ENCODE results near the gene PTCD3. TPM values are rescaled to one million over a fixed set of nuclear protein-coding genes. Genes with fewer than 3 reads are reported as not detected.

PTCD3 gene
- total RNA-seq, 1 experiment from 2014 or later, result 180 TPM

GRCh38 chr2:86172610-86173009 is 66.6 kb downstream of the PTCD3 start:
- H3K4me1 ChIP-seq (ENCODE audit: insufficient read depth, low read length), result no peaks in the 10 kb centered on the region
- H3K4me2 ChIP-seq (ENCODE audit: insufficient read depth, insufficient read length, low read length), result no peak overlapping the region
- H3K14ac ChIP-seq (ENCODE audit: insufficient read depth, low read length), result no peak overlapping the region
- H3K9me3 Mint-ChIP-seq, result no peaks in the 10 kb centered on the region
- TF ChIP-seq CTCF (conservative IDR thresholded peaks at IDR 0.05), result no peak
- no peaks in the 10 kb centered on the region for H4K20me1 ChIP-seq (ENCODE audit: control insufficient read depth, insufficient read depth, insufficient read length)
- H3K79me1 ChIP-seq (ENCODE audit: insufficient read depth, low read depth, low read length, poor library complexity, severe bottlenecking), result no peaks in the 10 kb centered on the region
- H2AK5ac ChIP-seq (ENCODE audit: insufficient read length, low read length), result no peak overlapping the region
- H3K27me3 Mint-ChIP-seq (ENCODE audit: low read depth), result no peaks in the 10 kb centered on the region
- H3K56ac ChIP-seq (ENCODE audit: insufficient read length, low read depth, low read length), result no peak overlapping the region
- peaks cover 18 to 64% (median 49%) of the 10 kb centered on the region in 3 experiments; a peak in 6 of 7 replicates for H3K36me3 Mint-ChIP-seq (ENCODE audit: insufficient read depth in 1 of 3, low read depth in 3 of 3)
- no peaks in the 10 kb centered on the region for H3K27me3 ChIP-seq (ENCODE audit: insufficient read depth, low read length)
- H3K79me2 ChIP-seq (ENCODE audit: insufficient read depth, low read length), result no peaks in the 10 kb centered on the region
- no peaks in the 10 kb centered on the region for H3K4me1 Mint-ChIP-seq
- H4K8ac ChIP-seq (replicated peaks; ENCODE audit: insufficient read length, low read depth, low read length), result no peak overlapping the region
- no peak for DNase-seq
- H2BK5ac ChIP-seq (ENCODE audit: insufficient read length, low read length), result no peak overlapping the region
- no peak overlapping the region for H4K91ac ChIP-seq (ENCODE audit: insufficient read length, low read depth, low read length)
- no peak overlapping the region for H3K4ac ChIP-seq (ENCODE audit: low read depth, low read length)
- no CpG with 5 or more reads among the region's 2 CpGs for WGBS (ENCODE audit: extremely low coverage, insufficient read length, low lambda C conversion rate)
- no peak overlapping the region for H3K9ac ChIP-seq (ENCODE audit: extremely low read depth, insufficient read length, low read length)
- no peak overlapping the region for H3T11ph ChIP-seq (ENCODE audit: low read length)
- no peak overlapping the region for H3K27ac Mint-ChIP-seq
- H2BK20ac ChIP-seq (ENCODE audit: low read depth, low read length, poor library complexity, severe bottlenecking), result no peak overlapping the region
- no peak overlapping the region for H2BK12ac ChIP-seq (ENCODE audit: insufficient read length, low read depth, low read length)
- no peak overlapping the region for H3K23ac ChIP-seq (ENCODE audit: insufficient read length, low read depth, low read length)
- no peak overlapping the region for H2BK120ac ChIP-seq (ENCODE audit: low read depth, low read length, poor library complexity, severe bottlenecking)
- H3K27ac ChIP-seq (ENCODE audit: insufficient read length, low read depth, low read length), result no peak overlapping the region
- no peak overlapping the region for H3K4me3 Mint-ChIP-seq
- H3K23me2 ChIP-seq (ENCODE audit: insufficient read length, low read depth, low read length, poor library complexity, severe bottlenecking), result no peaks in the 10 kb centered on the region
- no peak overlapping the region for H3K18ac ChIP-seq (ENCODE audit: insufficient read length, low read depth, low read length)
- H2AFZ ChIP-seq (ENCODE audit: low read length), result no peak overlapping the region
- H3K9me3 ChIP-seq (ENCODE audit: control insufficient read depth, low read depth, low read length), result no peaks in the 10 kb centered on the region
- no peak overlapping the region for H2BK15ac ChIP-seq (ENCODE audit: low read depth, low read length)
- no peak overlapping the region for H4K5ac ChIP-seq (ENCODE audit: insufficient read length, low read depth, low read length)

Measured in H9 (cell line).